Activated CD4-positive, alpha-beta T cell treated with anti-CD3 and anti-CD28 coated beads, Interleukin-2, amount 10 ng/mL, durations not matched to agents 7 days and 5 days (primary cell): ENCODE results near the gene DAPK1. TPM values are rescaled to one million over a fixed set of nuclear protein-coding genes. Genes with fewer than 3 reads are reported as not detected.

ENCODE experiments used
- CTCF ChIA-PET: fragments of 350-600 bp; sonication (Branson Sonifier 250); formaldehyde crosslinking; loops from one replicate; lab custom pipeline; 2021; ENCODE audit warnings: antibody characterized with exemption; lab: Charles Lee
- POLR2A ChIA-PET: fragments of 350-600 bp; sonication (Branson Sonifier 250); formaldehyde crosslinking; loops from one replicate; lab custom pipeline; 2021; ENCODE audit warnings: antibody characterized with exemption; lab: Charles Lee
- DNase-seq: peaks from one replicate; pipeline ENCODE4 v3.0.0-alpha.2; 2020
- H3K27ac Mint-ChIP-seq: one replicate; pipeline ENCODE4 v1.8.0; 2021; ENCODE audit warnings: mild to moderate bottlenecking, moderate library complexity, mixed read lengths
- H3K27me3 Mint-ChIP-seq: one replicate; pipeline ENCODE4 v1.8.0; 2021; ENCODE audit warnings: mixed read lengths
- H3K36me3 Mint-ChIP-seq: one replicate; pipeline ENCODE4 v1.8.0; 2021; ENCODE audit warnings: low read depth, mixed read lengths
- H3K4me1 Mint-ChIP-seq: one replicate; pipeline ENCODE4 v1.8.0; 2021; ENCODE audit warnings: mixed read lengths
- H3K4me3 Mint-ChIP-seq: one replicate; pipeline ENCODE4 v1.8.0; 2021; ENCODE audit warnings: mild to moderate bottlenecking, moderate library complexity, mixed read lengths
- H3K9me3 Mint-ChIP-seq: one replicate; pipeline ENCODE4 v1.8.0; 2021; ENCODE audit warnings: mixed read lengths
- total RNA-seq, 2 experiments: library from RNA; stranded (reverse); gene quantifications; one replicate each; pipeline ENCODE4 v1.2.3, GENCODE V29; 2021

DAPK1 gene
- total RNA-seq, 2 experiments from 2014 or later = 0.30 to 0.35 TPM

DNA sequence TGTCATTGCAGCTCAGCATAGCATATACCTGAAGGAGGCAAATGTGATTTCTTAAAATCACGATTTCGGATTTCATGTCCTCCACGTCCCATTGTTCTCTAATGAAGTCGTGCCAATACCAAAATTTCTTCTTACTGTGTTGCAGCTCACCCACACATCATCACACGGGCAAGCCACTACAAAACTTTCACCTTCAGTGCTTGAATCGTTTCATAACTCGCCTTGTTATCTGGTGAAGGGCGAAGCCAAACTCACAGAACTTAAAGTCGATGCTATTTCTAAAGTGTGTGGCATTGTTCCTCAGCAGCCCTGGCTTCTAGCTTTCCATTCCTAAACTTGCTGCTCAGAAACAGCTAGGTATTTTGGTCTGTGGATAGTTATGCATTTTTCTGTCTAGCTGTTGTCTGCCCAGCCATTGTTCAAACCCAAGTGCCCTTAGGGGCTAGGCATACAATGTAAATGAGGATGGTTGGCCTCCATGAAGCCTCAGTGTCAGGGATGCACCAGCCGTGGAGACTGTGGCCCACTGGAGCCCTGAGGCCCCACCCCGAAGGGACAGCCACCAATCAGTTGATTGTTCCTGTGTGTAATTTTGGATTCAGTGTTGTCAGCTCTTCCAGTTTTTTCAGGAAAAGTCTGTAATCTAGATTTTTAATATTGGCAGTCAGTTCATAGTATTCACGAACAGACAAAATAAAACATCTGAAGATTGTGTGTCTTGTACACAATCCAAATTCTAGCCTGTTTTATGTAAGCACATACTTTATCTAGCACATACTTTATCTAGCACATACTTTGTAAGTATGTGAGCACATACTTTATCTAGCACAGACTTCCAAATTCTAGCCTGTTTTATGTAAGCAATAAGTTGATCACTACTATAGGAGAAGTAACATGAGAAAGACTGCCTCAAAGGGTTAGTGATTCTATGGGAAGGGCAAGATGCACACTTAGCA is 112.8 kb downstream of the DAPK1 start:
- H3K9me3 Mint-ChIP-seq = peaks cover 7% of the 10 kb centered on the region
- CTCF ChIA-PET = no interaction called here
- H3K4me1 Mint-ChIP-seq = peaks cover 11% of the 10 kb centered on the region
- DNase-seq = no peak
- no peak overlapping the region for H3K27ac Mint-ChIP-seq
- H3K27me3 Mint-ChIP-seq = peaks cover 6% of the 10 kb centered on the region
- POLR2A ChIA-PET = no interaction called here
- H3K36me3 Mint-ChIP-seq = no peaks in the 10 kb centered on the region
- H3K4me3 Mint-ChIP-seq = no peak overlapping the region

DNA sequence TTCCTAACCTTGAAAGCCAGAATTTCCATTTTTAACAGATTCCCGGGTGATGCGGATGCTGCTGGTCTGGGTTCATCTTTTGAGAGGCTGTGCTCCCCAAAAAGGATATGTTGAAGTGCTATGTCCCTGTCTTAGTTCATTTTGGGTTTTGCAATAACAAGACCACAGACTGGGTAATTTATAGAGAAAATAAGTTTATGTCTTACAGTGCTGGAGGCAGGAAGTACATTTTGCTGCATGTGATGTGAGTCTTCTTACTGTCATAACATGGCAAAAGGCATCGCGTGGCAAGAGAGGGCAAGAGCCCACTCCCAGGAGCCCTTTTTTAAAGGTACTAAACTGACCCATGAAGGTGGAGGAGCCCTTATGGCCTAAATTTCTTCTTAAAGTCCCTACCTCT is 114.1 kb downstream of the DAPK1 start:
- Mint-ChIP-seq H3K4me3 (no peak overlapping the region), H3K36me3 (no peaks in the 10 kb centered on the region), H3K27ac (no peak overlapping the region), H3K9me3 (peaks cover 7% of the 10 kb centered on the region), H3K4me1 (peaks cover 4% of the 10 kb centered on the region), H3K27me3 (peaks cover 2% of the 10 kb centered on the region)
- CTCF ChIA-PET = no interaction called here
- POLR2A ChIA-PET = no interaction called here
- DNase-seq = no peak

DNA sequence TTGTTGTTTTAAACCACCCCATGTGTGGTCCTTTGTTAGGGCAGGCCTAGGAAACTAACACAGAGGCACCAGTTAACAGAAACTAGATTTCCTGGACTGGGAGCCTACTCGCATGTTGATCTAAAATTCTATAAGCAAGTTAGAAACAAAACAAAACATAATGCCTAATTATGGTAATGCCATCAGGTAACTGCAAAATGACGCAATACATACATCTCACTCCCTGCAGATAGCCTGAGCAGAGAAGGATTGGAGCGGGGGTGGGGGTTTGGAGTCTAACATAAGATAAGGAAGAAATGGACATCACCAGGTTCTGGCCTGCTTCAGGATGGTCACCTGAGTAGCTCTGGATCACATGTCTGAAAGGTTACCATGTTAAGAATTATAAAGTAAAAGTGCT is 114.9 kb downstream of the DAPK1 start:
- Mint-ChIP-seq H3K4me1 (peaks cover 4% of the 10 kb centered on the region), H3K36me3 (no peaks in the 10 kb centered on the region), H3K27me3 (peaks cover 2% of the 10 kb centered on the region), H3K4me3 (no peak overlapping the region), H3K9me3 (peaks cover 7% of the 10 kb centered on the region), H3K27ac (no peak overlapping the region)
- POLR2A ChIA-PET = no interaction called here
- CTCF ChIA-PET = no interaction called here
- DNase-seq = no peak

DNA sequence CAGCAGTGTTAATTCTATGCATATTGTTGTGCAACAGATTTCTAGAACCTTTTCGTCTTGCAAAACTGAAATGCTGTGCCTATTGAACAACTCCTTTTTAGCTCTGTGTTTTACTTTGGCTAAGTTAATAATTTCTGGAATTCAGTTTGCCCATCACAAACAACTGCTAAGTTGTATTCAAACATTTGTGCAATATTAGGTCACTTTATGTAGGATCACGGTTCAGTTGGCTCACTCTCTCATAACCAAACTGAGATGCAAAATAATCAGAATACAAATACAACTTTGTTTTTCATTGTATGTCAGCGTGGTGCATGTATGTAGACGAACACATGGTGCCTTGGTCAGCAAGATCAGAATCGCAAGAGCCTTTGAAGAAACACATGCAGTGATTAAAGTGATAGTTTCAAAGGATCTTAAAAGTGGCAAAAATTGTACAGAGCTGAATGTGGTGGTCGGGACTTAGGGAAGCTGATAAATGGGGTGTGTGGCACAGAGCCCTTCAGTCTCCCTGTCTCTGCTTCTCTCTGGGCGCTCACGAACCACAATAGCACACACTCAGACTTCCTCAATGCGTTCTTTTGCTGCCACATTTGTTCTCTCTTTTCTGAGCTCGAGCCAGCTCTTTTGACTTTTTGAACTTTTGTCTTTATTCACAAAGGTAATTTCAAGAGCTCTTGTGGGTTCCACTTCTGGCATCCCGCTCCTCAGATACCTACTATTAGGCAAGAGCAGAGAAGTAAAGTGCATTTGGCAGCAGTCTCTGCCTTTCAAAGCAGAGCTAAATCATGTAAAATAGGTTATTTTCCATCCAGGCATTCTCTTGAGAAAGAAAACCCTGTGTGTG is 115.8 kb downstream of the DAPK1 start:
- Mint-ChIP-seq H3K4me1 (peaks cover 4% of the 10 kb centered on the region), H3K36me3 (no peaks in the 10 kb centered on the region), H3K27me3 (peaks cover 2% of the 10 kb centered on the region), H3K27ac (no peak overlapping the region), H3K4me3 (no peak overlapping the region), H3K9me3 (no peaks in the 10 kb centered on the region)
- ChIA-PET POLR2A (no interaction called here), CTCF (no interaction called here)
- DNase-seq = no peak

DNA sequence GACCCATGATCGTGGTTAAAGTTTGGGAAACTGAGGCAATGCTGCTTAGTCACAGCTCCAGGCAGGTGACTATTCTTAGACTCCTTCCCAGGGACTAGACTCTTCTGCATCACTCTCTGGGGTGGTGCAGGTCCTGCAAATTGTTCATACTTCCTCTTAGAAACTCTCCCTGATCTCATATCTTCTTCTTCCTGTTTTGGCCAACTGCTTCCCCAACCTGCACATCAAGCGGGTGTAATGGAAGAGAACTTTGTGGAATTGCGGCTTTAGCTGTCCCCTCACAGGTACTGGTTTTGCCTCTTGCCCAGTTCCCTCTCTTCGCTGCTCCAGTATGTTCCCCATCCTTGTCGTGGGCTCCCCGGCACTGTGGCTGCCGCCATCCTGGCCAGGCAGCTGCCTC is 116.7 kb downstream of the DAPK1 start:
- Mint-ChIP-seq H3K36me3 (no peaks in the 10 kb centered on the region), H3K4me1 (peaks cover 4% of the 10 kb centered on the region), H3K27ac (no peak overlapping the region), H3K27me3 (no peaks in the 10 kb centered on the region), H3K4me3 (no peak overlapping the region), H3K9me3 (no peaks in the 10 kb centered on the region)
- no peak for DNase-seq
- ChIA-PET POLR2A (no interaction called here), CTCF (no interaction called here)

DNA sequence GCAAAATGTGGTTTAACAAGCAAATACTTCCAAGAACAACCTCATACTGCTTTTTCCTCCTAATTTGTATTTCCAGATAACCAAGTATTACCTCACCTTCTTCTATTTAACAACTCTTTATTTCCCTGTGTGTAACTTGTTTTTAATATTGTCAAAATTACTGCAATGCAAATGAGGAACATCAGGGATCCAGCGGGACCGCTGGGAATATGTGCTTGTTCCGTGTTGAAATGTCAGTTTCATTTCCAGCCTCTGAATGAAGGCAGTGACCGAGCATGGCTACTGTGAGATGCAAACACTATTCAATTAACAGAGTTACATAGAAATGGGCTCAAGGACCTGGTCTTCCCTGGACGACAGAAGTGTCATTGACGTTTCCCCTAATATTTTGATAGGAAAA is 117.5 kb downstream of the DAPK1 start:
- H3K4me3 Mint-ChIP-seq = no peak overlapping the region
- H3K4me1 Mint-ChIP-seq = peaks cover 4% of the 10 kb centered on the region
- H3K9me3 Mint-ChIP-seq = no peaks in the 10 kb centered on the region
- no peak for DNase-seq
- no peak overlapping the region for H3K27ac Mint-ChIP-seq
- no peaks in the 10 kb centered on the region for H3K27me3 Mint-ChIP-seq
- POLR2A ChIA-PET = no interaction called here
- CTCF ChIA-PET = no interaction called here
- H3K36me3 Mint-ChIP-seq = no peaks in the 10 kb centered on the region

DNA sequence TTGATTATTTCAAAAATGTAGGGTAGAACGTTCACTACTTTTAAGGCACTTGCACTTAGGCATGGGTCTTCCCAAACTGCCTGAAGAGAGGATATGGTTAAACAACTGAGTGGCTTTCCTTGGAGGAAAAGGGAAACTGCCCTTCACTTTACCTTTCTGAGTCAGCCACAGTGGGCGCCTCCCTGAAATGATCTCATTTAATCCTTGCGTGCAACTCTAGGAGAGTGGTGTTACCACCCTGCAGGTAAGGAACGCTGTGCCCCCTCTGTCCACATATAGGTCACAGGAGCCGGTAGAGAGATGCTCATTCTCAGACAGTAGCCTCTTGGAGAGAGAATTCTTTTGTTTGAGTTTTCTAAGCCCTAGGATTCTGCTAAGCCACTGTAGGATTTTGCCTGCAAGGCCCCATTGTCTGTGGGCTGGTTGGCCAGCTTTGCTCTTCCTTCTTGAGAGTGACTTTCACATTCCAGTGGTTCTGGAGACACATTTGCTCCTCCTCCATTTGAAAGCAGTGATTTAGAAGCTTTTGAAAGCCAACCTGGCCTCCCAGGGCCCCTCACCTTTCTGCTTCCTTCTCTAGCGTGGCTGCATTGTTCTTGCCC is 118.0 kb downstream of the DAPK1 start:
- ChIA-PET CTCF (no interaction called here), POLR2A (no interaction called here)
- no peak overlapping the region for H3K27ac Mint-ChIP-seq
- H3K9me3 Mint-ChIP-seq = no peaks in the 10 kb centered on the region
- H3K27me3 Mint-ChIP-seq = no peaks in the 10 kb centered on the region
- no peaks in the 10 kb centered on the region for H3K36me3 Mint-ChIP-seq
- no peak for DNase-seq
- H3K4me1 Mint-ChIP-seq = peaks cover 4% of the 10 kb centered on the region
- H3K4me3 Mint-ChIP-seq = no peak overlapping the region

DNA sequence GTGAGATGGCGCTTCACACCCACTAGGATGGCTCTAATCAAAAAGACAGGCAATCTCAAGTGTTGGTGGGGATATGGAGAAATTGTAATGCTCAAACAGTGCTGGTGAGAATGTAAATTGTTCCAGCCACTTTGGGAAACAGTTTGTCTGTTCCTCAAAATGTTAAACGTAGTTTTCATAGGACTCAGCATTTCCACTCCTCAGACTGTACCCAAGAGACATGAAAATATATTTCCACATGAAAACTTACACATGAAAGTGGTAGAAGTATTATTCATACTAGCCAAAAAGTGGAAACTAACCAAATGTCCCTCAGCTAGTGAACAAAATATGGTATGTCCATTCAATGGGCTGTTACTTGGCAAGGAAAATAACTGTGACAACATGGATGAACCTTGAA is 120.6 kb downstream of the DAPK1 start:
- no peaks in the 10 kb centered on the region for H3K36me3 Mint-ChIP-seq
- H3K27ac Mint-ChIP-seq = no peak overlapping the region
- ChIA-PET CTCF (interaction anchor here (0.7 kb wide), 1 partner anchor 28 kb away, joined by 3 read pairs; no protein-coding TSS in a partner anchor), POLR2A (no interaction called here)
- no peaks in the 10 kb centered on the region for H3K27me3 Mint-ChIP-seq
- DNase-seq = no peak
- no peaks in the 10 kb centered on the region for H3K9me3 Mint-ChIP-seq
- H3K4me1 Mint-ChIP-seq = peaks cover 4% of the 10 kb centered on the region
- H3K4me3 Mint-ChIP-seq = no peak overlapping the region

DNA sequence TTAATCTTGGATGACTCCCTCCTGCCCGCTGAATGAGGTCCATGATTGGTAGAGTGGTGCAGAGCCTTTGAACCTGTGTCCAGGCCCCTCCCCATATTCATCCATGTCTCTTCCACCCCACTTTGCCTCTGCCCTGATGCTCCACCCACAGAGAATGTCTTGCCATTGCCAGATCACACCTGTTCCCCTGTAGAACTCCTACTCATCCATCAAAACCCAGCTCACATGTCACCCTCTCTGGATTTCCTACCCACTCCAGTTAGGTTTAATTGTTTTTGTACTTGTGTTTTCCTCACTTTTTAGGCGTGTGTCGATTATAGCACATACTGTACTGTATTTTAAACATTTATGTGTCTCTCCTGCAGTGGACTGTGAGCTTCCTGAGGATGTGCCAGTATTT is 121.3 kb downstream of the DAPK1 start:
- Mint-ChIP-seq H3K4me1 (peaks cover 4% of the 10 kb centered on the region), H3K27ac (no peak overlapping the region), H3K36me3 (no peaks in the 10 kb centered on the region), H3K4me3 (no peak overlapping the region), H3K27me3 (no peaks in the 10 kb centered on the region), H3K9me3 (no peaks in the 10 kb centered on the region)
- no peak for DNase-seq
- ChIA-PET POLR2A (no interaction called here), CTCF (interaction anchor here (0.5 kb wide), 1 partner anchor 20 kb away, joined by 6 read pairs; no protein-coding TSS in a partner anchor)

DNA sequence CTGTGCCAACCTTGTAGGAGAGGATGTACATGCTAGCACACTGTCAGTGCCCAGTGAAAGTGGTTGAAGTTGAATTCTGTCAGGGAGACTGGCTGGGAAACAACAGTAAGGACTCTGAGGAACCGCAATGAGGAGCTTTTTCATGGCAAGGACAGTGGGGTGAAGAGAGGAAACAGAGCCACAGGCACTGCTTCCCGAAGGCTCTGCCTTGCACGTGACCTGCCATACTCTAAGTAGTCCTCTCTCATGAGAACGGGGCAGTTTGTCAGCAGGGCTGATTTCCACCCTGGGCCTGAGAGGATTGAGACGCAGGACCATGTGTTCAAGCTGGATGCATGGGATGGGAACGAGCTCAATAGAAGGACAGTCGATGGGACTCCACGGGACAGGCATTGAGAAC is 121.7 kb downstream of the DAPK1 start:
- Mint-ChIP-seq H3K27ac (no peak overlapping the region), H3K4me1 (peaks cover 1% of the 10 kb centered on the region), H3K27me3 (no peaks in the 10 kb centered on the region), H3K9me3 (no peaks in the 10 kb centered on the region), H3K36me3 (no peaks in the 10 kb centered on the region), H3K4me3 (no peak overlapping the region)
- POLR2A ChIA-PET = no interaction called here
- CTCF ChIA-PET = interaction anchor here (0.5 kb wide), 1 partner anchor 19 kb away, joined by 6 read pairs; no protein-coding TSS in a partner anchor
- DNase-seq = no peak

DNA sequence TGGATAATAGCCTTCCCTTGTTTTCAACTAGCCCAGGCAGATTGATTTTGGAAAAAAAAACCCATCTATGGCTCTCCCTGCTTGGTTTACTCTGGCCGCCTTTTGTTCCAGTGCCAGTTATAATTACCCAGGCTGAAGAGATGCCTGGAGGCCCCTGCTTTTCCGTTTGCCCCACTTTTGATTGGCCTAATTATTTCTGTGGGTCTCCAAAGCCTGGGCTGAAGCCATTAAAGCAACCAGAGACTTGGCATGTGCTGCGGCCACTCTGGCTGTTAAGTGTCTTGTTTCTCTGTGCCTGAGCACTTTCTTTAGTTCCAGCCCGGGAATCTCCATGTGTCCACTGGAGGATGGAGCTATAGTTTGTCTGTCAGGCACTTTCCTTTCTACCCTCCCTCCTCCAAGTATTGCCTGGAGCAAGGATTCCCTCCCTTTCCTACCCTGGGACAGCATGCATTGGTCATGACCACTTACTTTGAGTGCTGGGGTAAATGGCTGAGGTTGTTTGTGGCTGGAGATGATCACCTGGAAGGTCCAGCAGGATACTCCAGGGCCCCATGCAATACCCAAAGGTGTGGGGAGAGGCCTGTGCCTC is 123.2 kb downstream of the DAPK1 start:
- Mint-ChIP-seq H3K9me3 (no peaks in the 10 kb centered on the region), H3K4me1 (no peaks in the 10 kb centered on the region), H3K27me3 (no peaks in the 10 kb centered on the region), H3K4me3 (no peak overlapping the region), H3K36me3 (no peaks in the 10 kb centered on the region), H3K27ac (no peak overlapping the region)
- ChIA-PET POLR2A (no interaction called here), CTCF (interaction anchor here (1.2 kb wide), 1 partner anchor 9 kb away, joined by 3 read pairs; no protein-coding TSS in a partner anchor)
- no peak for DNase-seq

DNA sequence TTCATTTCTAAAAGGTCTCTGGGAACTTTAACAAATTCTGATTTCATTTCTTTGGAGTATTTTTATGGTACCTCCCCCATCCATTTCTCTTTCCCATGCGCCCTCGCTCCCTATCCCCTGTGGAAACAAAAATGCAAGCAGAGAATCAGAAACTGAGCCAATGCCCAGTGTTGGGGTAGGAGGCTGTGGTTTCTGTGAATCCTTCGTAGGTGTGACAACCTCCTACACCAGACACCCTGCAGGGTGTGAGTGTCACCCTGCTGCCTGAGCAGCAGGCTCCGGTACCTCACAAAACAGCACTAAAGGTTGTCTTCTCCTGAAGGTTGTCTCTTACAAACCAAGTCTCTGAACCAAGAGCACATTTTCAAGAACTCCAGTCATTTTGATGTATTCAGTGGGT is 124.4 kb downstream of the DAPK1 start:
- H3K36me3 Mint-ChIP-seq = no peaks in the 10 kb centered on the region
- no peak overlapping the region for H3K4me3 Mint-ChIP-seq
- CTCF ChIA-PET = no interaction called here
- no peaks in the 10 kb centered on the region for H3K27me3 Mint-ChIP-seq
- POLR2A ChIA-PET = no interaction called here
- H3K4me1 Mint-ChIP-seq = no peaks in the 10 kb centered on the region
- no peaks in the 10 kb centered on the region for H3K9me3 Mint-ChIP-seq
- no peak for DNase-seq
- H3K27ac Mint-ChIP-seq = no peak overlapping the region
